Measurements from ENCODE around the gene CEACAM6. TPM values are rescaled to one million over a fixed set of nuclear protein-coding genes. Genes with fewer than 3 reads are reported as not detected.

Gene CEACAM6
- polyA plus RNA-seq, 1 of the 3 experiments (the other 2 are of a cell fraction) = not detected

DNA sequence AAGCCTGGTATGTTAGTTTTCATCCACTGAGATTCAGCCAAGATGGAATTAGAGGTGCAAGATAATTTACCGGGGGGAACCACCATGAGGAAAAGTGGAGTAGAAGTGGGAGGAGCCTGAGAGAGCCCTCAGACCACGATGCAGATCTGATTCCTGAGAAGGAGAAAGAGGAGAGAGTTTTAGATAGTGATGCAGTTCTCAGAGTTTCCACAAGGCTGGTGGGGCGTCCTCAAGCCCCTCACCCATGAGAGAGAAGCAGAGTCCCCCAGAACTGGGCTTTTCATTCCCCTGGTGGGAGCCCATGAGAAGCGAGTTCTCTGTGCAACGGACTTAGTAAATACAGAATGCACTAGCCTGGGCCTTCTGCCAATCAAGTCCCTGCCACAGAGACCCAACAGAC lies 28.8 kb upstream of the CEACAM6 start:
- no peaks in the 10 kb centered on the region for H3K79me2 ChIP-seq (ENCODE audit: insufficient read depth)
- ChIA-PET POLR2A (no interaction called here), CTCF (interaction anchor here (2.0 kb wide), 1 partner anchor 20 kb away, joined by 4 read pairs; no protein-coding TSS in a partner anchor)
- no peak overlapping the region for H3K4me2 ChIP-seq
- H3K4me3 ChIP-seq (ENCODE audit: low read depth in 2 of 2, low read length in 1 of 2) = no peak overlapping the region
- no peaks in the 10 kb centered on the region for H3F3A ChIP-seq (replicated peaks; ENCODE audit: insufficient read depth)
- no peak for DNase-seq
- TF ChIP-seq, protein P1, sequence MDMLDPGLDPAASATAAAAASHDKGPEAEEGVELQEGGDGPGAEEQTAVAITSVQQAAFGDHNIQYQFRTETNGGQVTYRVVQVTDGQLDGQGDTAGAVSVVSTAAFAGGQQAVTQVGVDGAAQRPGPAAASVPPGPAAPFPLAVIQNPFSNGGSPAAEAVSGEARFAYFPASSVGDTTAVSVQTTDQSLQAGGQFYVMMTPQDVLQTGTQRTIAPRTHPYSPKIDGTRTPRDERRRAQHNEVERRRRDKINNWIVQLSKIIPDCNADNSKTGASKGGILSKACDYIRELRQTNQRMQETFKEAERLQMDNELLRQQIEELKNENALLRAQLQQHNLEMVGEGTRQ (IDR thresholded peaks at IDR 0.05; ENCODE audit: borderline replicate concordance, low read depth, low read length) = no peak
- no peak for TF ChIP-seq MEF2A (IDR thresholded peaks at IDR 0.05; ENCODE audit: borderline replicate concordance, low read depth)
- no peak for TF ChIP-seq RFX5 (IDR thresholded peaks at IDR 0.05; ENCODE audit: low read length)
- TF ChIP-seq RCOR1 (IDR thresholded peaks at IDR 0.05; ENCODE audit: low read length) = no peak
- TF ChIP-seq TCF12 (IDR thresholded peaks at IDR 0.05) = no peak
- TF ChIP-seq SIN3A (IDR thresholded peaks at IDR 0.05; ENCODE audit: borderline replicate concordance, low read depth, low read length) = no peak
- TF ChIP-seq EP300 (IDR thresholded peaks at IDR 0.05; ENCODE audit: borderline replicate concordance in 1 of 2, low read depth in 1 of 2, low read length in 1 of 2) = no peak
- TF ChIP-seq, protein P2, sequence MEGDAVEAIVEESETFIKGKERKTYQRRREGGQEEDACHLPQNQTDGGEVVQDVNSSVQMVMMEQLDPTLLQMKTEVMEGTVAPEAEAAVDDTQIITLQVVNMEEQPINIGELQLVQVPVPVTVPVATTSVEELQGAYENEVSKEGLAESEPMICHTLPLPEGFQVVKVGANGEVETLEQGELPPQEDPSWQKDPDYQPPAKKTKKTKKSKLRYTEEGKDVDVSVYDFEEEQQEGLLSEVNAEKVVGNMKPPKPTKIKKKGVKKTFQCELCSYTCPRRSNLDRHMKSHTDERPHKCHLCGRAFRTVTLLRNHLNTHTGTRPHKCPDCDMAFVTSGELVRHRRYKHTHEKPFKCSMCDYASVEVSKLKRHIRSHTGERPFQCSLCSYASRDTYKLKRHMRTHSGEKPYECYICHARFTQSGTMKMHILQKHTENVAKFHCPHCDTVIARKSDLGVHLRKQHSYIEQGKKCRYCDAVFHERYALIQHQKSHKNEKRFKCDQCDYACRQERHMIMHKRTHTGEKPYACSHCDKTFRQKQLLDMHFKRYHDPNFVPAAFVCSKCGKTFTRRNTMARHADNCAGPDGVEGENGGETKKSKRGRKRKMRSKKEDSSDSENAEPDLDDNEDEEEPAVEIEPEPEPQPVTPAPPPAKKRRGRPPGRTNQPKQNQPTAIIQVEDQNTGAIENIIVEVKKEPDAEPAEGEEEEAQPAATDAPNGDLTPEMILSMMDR (IDR thresholded peaks at IDR 0.05) = no peak
- no peak for TF ChIP-seq FOXM1 (IDR thresholded peaks at IDR 0.05; ENCODE audit: low read depth)
- no peak for TF ChIP-seq TAF1 (IDR thresholded peaks at IDR 0.05; ENCODE audit: borderline replicate concordance, low read depth, low read length)
- TF ChIP-seq, protein P3, sequence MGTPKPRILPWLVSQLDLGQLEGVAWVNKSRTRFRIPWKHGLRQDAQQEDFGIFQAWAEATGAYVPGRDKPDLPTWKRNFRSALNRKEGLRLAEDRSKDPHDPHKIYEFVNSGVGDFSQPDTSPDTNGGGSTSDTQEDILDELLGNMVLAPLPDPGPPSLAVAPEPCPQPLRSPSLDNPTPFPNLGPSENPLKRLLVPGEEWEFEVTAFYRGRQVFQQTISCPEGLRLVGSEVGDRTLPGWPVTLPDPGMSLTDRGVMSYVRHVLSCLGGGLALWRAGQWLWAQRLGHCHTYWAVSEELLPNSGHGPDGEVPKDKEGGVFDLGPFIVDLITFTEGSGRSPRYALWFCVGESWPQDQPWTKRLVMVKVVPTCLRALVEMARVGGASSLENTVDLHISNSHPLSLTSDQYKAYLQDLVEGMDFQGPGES (IDR thresholded peaks at IDR 0.05; ENCODE audit: low read depth, low read length) = no peak
- TF ChIP-seq FOSL2 (IDR thresholded peaks at IDR 0.05; ENCODE audit: borderline replicate concordance, low read depth) = no peak
- TF ChIP-seq NRF1 (IDR thresholded peaks at IDR 0.05; ENCODE audit: low read depth, low read length) = no peak
- no peak for TF ChIP-seq GABPA (IDR thresholded peaks at IDR 0.05; ENCODE audit: low read depth)
- no peak for TF ChIP-seq GATA2 (CRISPR knock-in tag; IDR thresholded peaks at IDR 0.05)
- TF ChIP-seq EZH2phosphoT487 (IDR thresholded peaks at IDR 0.05; ENCODE audit: borderline replicate concordance, low read depth) = no peak
- TF ChIP-seq NFIC (IDR thresholded peaks at IDR 0.05; ENCODE audit: borderline replicate concordance) = no peak
- TF ChIP-seq, protein P4, sequence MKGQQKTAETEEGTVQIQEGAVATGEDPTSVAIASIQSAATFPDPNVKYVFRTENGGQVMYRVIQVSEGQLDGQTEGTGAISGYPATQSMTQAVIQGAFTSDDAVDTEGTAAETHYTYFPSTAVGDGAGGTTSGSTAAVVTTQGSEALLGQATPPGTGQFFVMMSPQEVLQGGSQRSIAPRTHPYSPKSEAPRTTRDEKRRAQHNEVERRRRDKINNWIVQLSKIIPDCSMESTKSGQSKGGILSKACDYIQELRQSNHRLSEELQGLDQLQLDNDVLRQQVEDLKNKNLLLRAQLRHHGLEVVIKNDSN (IDR thresholded peaks at IDR 0.05; ENCODE audit: borderline replicate concordance, low read depth) = no peak
- no peak for TF ChIP-seq ELF1 (IDR thresholded peaks at IDR 0.05)
- H3K27me3 ChIP-seq (ENCODE audit: insufficient read depth) = peaks cover 30% of the 10 kb centered on the region; the same call in 1 of the 2 replicates
- H3K36me3 ChIP-seq (replicated peaks in 1 of 2; ENCODE audit: control insufficient read depth in 1 of 2, insufficient read depth in 2 of 2, low read length in 1 of 2) = no peaks in the 10 kb centered on the region
- no peaks in the 10 kb centered on the region for H3K9me3 ChIP-seq
- H2AFZ ChIP-seq (ENCODE audit: low read depth) = no peak overlapping the region
- no peaks in the 10 kb centered on the region for H3K9me2 ChIP-seq
- WGBS (ENCODE audit: low lambda C conversion rate) = 12% methylated on average over 5 of the region's 5 CpGs
- H3K4me1 ChIP-seq (ENCODE audit: control insufficient read depth in 1 of 2, insufficient read depth in 2 of 2, low read depth in 1 of 2, low read length in 1 of 2) = no peaks in the 10 kb centered on the region
- no peaks in the 10 kb centered on the region for H4K20me1 ChIP-seq (ENCODE audit: insufficient read depth)
- H3K27ac ChIP-seq (ENCODE audit: low read depth in 2 of 2, low read length in 1 of 2) = no peak overlapping the region
- H3K9ac ChIP-seq = no peak overlapping the region

Measured in SK-N-SH (cell line).